Mesodermal cell (in vitro differentiated cells): ENCODE data around the gene NSMCE3.

ENCODE experiments used
- H3K27ac ChIP-seq: 2 replicates; pipeline ENCODE4 v1.7.0; 2013; ENCODE audit warnings: mild to moderate bottlenecking, low read depth, low read length, moderate library complexity; ENCODE audit not compliant: severe bottlenecking
- H3K36me3 ChIP-seq: 2 replicates; pipeline ENCODE4 v1.7.1; 2013; ENCODE audit warnings: mild to moderate bottlenecking, low read length, moderate library complexity; ENCODE audit not compliant: control insufficient read depth, insufficient read depth
- H3K4me1 ChIP-seq: one replicate; pipeline ENCODE4 v1.7.1; 2013; ENCODE audit warnings: mild to moderate bottlenecking, low read length; ENCODE audit not compliant: insufficient read depth, control insufficient read depth, poor library complexity, severe bottlenecking
- H3K4me3 ChIP-seq: 2 replicates; pipeline ENCODE4 v1.7.0; 2013; ENCODE audit warnings: low read length, control low read depth, mild to moderate bottlenecking; ENCODE audit not compliant: insufficient read depth, poor library complexity, severe bottlenecking; ENCODE audit errors: extremely low read depth
- H3K9me3 ChIP-seq: 2 replicates; pipeline ENCODE4 v1.7.1; 2013; ENCODE audit warnings: mild to moderate bottlenecking, low read length, moderate library complexity; ENCODE audit not compliant: control insufficient read depth
- WGBS, 2 experiments: methylation state at CpG; one replicate each; pipeline ENCODE4 v1.1.5; 2013; ENCODE audit warnings: missing lambda C conversion rate in 2 of 2; ENCODE audit not compliant: insufficient coverage in 2 of 2; 5-methylcytosine and 5-hydroxymethylcytosine counted together

NSMCE3 gene

DNA sequence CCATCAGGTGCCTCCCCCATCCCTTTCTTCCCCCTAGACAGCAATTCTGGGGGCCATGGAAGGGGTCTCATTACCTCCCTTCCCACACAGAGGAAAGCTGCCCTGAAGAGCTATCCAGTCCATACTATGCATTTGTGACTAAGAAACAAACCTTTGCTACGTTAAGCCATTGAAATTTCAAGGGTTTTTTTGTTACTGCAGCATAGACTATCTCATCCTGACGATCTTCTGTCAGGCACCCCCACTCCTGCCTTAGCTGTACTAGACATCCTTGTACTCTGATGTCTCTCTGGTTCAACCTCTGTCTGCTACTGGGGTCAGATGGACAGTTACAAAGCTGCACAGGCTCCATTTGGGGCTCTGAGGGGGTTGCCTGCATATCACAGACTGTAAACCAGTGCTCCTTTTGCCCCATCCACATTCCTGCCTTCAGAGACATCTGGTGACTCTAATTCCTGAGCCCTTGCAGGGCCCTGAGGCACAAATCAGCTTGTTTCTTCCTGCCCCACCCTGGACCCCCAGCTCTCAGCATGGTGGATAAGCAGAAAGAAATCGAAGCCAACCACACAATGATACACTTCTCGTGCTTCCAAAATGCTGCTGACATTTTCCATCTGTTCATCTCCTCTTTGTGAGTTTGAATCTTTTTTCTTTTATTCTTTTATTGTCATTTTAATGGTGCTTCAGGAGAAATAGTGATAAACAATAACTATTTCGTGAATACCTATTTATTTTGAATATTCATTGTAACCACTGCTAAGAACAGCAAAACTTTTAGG, 21.6 kb upstream of the NSMCE3 start:
- Histone ChIP-seq H3K4me1 (no peaks in the 10 kb centered on the region), H3K4me3 (no peak overlapping the region), H3K36me3 (no peaks in the 10 kb centered on the region), H3K27ac (no peak overlapping the region), H3K9me3 (no peaks in the 10 kb centered on the region)
- WGBS, 2 experiments = 86% methylated on average over 2 to 3 of the region's 5 CpGs

DNA sequence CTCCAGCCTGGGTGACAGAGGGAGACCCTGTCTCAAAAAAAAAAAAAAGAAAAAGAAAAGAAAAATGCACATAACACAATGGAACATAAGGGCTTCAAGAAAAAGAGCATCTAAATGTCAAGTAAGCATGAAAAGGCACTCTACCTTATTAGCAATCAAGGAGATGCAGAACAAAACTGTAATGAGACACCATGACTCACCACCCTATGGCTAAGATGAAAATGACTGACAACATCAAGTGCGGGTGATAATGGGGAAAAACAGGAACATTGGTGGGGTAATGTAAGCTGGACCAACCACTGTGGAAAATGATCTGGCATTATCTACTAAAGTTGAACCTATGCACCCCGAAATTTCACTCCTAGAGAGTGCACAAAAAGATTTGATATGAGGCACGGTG, 19.6 kb upstream of the NSMCE3 start:
- H3K4me1 ChIP-seq = no peaks in the 10 kb centered on the region
- H3K4me3 ChIP-seq = no peak overlapping the region
- H3K9me3 ChIP-seq = no peaks in the 10 kb centered on the region
- H3K36me3 ChIP-seq = no peaks in the 10 kb centered on the region
- WGBS, 2 experiments = 100% methylated on average over 3 of the region's 3 CpGs
- no peak overlapping the region for H3K27ac ChIP-seq

DNA sequence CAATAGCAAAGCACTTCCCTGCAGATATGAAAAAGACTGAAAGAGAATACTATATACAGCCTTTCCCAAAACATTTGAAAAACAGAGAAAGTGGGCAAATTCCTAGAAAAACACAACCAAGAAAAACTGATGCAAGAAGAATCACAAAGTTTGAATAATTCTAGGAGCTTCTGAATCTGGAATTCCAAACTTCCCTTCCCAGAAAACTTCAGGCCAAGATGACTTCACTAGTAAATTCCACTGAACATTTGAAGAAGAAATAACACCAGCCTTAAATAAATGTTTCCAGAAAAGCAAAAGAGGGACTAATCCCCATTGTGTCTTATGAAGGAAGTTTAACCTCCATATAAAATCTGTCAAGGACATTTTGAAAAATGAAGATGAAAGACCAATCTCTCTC, 15.8 kb upstream of the NSMCE3 start:
- Histone ChIP-seq H3K9me3 (no peaks in the 10 kb centered on the region), H3K4me1 (peaks cover 4% of the 10 kb centered on the region)

DNA sequence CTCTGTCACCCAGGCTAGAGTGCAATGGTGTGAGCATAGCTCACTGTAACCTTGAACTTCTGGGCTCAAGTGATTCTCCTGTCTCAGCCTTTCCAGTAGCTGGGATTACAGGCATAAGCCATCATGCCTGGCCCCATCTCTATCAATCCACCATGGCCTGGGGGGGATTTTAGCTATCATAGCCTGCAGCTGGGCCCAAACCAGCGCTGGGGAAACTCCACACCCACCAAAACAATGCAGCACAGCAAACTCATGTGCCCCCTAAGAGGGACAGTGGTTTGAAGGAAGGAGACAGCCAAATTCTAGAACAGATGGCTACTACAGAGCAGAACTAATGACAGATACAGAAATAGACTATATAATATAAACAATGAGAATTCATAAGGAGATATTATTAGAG, 13.8 kb upstream of the NSMCE3 start:
- H3K4me1 ChIP-seq = peaks cover 24% of the 10 kb centered on the region
- H3K36me3 ChIP-seq = no peaks in the 10 kb centered on the region
- H3K27ac ChIP-seq = no peak overlapping the region
- WGBS, 2 experiments = 100% methylated on average over 1 of the region's 1 CpG; no CpG with 5 or more reads in 1 of the 2 experiments
- no peaks in the 10 kb centered on the region for H3K9me3 ChIP-seq
- no peak overlapping the region for H3K4me3 ChIP-seq

More for the DNA sequence above, 15.8 kb upstream of the NSMCE3 start:
- Histone ChIP-seq H3K27ac (no peak overlapping the region), H3K4me3 (no peak overlapping the region), H3K36me3 (no peaks in the 10 kb centered on the region)

DNA sequence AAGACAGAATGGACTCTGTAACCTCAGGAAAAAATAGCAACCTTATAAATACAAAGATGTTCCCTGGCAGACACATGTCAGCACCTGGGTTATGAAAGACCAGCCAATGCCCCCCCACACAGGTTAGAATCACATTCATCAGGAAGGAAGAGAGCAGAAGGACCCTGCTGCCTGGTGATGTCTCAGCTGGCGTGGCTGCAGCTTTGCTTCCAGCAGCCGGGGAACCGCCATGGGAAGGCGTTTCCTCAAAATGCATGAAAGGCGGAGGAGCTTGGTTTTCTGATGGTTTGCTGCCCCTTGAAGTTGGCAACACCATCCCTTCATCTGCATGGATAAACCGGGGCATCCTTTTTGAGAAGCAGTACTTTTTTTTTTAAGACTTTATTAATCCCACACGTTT, 10.9 kb upstream of the NSMCE3 start:
- WGBS, 2 experiments = 87% methylated on average over 5 of the region's 7 CpGs; no CpG with 5 or more reads in 1 of the 2 experiments
- peak overlapping the region; percentile 57 for H3K27ac ChIP-seq
- H3K4me3 ChIP-seq = no peak overlapping the region
- H3K4me1 ChIP-seq = peaks cover 36% of the 10 kb centered on the region
- H3K36me3 ChIP-seq = no peaks in the 10 kb centered on the region
- H3K9me3 ChIP-seq = no peaks in the 10 kb centered on the region

DNA sequence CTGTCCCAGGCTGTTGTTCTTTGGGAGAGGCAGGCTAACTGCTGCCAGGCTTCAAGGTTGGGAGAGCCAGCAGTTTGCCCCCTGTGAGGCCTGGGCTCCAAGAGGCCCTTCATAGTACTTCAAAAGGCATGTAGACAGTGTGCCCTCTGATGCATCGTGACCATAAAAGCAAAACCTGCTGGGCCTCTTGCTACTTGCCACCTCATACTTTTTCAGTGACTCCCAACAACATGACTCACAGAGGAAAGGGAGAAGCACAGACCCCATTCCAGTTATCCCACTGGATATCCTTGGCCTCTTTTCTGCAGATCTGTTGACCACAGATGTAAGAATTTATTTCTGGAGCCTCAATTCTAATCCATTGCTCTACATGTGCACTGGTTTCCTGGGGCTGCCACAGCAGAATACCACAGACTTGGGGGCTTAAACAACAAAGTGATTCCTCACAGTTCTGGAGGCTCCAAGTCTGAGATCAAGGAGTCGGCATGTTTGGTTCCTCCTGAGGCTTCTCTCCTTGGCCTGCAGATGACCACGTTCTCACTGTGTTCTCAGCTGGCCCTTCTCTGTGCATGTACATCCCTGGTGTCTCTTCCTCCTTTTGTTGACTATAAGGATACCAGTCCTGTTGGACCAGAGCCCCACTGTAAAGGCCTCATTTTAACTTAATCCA, 8.9 kb upstream of the NSMCE3 start:
- H3K4me1 ChIP-seq = peaks cover 36% of the 10 kb centered on the region
- 80 to 88% methylated on average over 3 of the region's 3 CpGs for WGBS, 2 experiments
- H3K27ac ChIP-seq = peak overlapping the region; percentile 79
- no peaks in the 10 kb centered on the region for H3K36me3 ChIP-seq
- no peaks in the 10 kb centered on the region for H3K9me3 ChIP-seq
- no peak overlapping the region for H3K4me3 ChIP-seq

DNA sequence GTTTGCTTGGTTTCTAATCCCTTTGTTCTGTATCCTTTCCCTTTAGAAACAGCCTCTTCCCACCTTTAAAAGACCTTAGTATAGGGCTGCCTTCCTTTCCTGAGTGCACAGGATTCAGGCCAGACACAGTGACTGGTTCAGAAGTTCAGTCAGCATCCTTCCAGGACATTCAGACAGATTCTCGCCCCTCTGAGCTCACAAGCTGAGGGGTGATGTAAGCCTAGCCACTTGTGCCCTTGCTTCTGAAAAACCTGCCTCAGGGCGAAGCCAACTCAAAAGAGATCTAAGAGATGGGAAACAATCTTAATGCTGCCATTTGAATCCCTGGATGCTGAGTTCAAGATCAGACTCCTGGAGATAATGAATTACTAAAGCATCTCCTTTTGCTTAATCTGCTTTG, 6.7 kb upstream of the NSMCE3 start:
- 88 to 100% methylated on average over 1 to 2 of the region's 2 CpGs for WGBS, 2 experiments
- Histone ChIP-seq H3K4me1 (peaks cover 36% of the 10 kb centered on the region), H3K9me3 (no peaks in the 10 kb centered on the region), H3K27ac (no peak overlapping the region), H3K36me3 (no peaks in the 10 kb centered on the region), H3K4me3 (no peak overlapping the region)

DNA sequence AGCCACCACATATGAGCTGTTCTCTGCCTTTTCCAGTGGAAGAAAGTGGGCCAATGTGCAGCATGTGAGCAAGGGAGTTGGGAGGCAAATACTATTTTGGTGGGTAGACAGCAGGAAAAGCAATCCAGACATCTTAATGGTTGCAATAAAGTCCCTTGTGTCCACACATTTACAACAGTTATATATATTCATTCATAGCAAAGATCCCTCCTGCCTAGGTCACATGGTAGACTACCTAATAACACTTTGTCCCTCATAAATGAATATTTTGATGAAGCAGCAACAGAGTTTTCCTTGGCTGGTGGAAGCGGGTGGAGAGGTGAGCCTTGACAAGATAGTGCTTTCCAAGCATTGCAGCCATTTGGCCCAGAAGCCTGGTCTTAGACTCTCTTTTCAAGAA, 6.2 kb upstream of the NSMCE3 start:
- Histone ChIP-seq H3K36me3 (no peaks in the 10 kb centered on the region), H3K27ac (no peak overlapping the region), H3K4me3 (no peak overlapping the region), H3K4me1 (peaks cover 36% of the 10 kb centered on the region), H3K9me3 (no peaks in the 10 kb centered on the region)
- WGBS, 2 experiments = 89 to 100% methylated on average over 1 of the region's 1 CpG

DNA sequence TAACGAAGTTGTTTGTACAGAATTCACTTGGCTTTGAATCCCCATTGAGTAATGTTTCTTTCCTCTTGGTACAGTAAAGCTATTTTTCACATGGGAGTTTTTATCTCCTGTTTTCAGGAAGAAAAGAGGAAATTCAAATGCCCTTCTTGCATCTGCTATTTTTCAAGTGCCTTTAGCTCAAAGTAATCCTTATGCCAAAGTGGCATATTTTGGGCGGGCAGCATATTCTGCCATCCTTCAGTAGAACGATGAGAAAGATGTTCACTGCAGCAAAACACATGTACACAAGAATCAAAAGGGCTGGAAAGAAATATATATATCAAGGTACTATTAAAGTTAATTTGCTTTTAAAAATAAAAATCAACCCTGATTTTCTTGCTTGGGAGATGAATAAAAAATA, 5.3 kb upstream of the NSMCE3 start:
- 100% methylated on average over 1 of the region's 3 CpGs; no CpG with 5 or more reads in 1 of the 2 experiments for WGBS, 2 experiments

DNA sequence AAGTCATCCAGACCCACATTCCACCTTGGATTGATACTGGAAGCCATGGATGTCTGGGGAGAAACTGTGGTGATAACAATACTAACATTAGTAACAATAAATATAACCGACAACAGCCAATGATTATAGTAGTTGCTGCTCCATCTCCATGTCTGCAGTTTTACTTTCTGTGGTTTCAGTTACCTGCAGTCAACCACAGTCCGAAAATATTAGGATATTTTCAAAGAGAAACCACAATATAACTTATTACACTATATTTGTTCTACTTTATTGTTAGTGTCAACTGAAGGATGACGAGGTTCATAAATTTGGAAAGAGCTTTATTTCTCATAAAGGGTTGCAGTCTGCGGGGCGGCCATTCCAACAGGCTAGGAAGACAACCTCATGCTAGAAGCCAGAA, 2.6 kb upstream of the NSMCE3 start:
- H3K4me1 ChIP-seq = peaks cover under 1% of the 10 kb centered on the region
- H3K4me3 ChIP-seq = no peak overlapping the region
- 92% methylated on average over 4 of the region's 5 CpGs; no CpG with 5 or more reads in 1 of the 2 experiments for WGBS, 2 experiments
- no peaks in the 10 kb centered on the region for H3K9me3 ChIP-seq
- no peaks in the 10 kb centered on the region for H3K36me3 ChIP-seq
- H3K27ac ChIP-seq = no peak overlapping the region

More for the DNA sequence above, 5.3 kb upstream of the NSMCE3 start:
- Histone ChIP-seq H3K36me3 (no peaks in the 10 kb centered on the region), H3K27ac (no peak overlapping the region), H3K4me1 (peaks cover 27% of the 10 kb centered on the region), H3K4me3 (no peak overlapping the region), H3K9me3 (no peaks in the 10 kb centered on the region)

DNA sequence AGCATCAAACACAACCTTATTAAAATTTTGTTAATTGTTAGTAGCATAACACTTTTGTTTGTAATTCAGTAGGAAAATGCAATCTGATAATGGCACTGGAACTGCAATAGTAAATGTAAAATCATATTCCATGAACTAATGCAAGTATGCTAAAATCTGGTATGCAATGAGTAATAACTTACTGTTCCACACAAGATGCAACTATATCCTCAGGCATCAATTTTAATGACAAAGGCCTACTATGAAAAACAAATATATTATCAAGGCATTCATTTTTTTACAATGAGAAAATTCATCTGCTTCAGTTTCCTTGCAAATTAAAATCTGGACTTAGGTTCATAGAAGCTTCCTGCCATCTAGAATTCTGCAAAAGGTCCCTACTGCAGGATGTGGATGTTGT, 1.4 kb upstream of the NSMCE3 start:
- H3K36me3 ChIP-seq = no peaks in the 10 kb centered on the region
- peaks cover 5% of the 10 kb centered on the region for H3K4me1 ChIP-seq
- H3K9me3 ChIP-seq = no peaks in the 10 kb centered on the region
- H3K27ac ChIP-seq = no peak overlapping the region
- no peak overlapping the region for H3K4me3 ChIP-seq
